ENCODE data around the gene WNT9B.

WNT9B gene

GRCh38 chr17:46851029-46851741, at the start of gene WNT9B:
TSS of gene WNT9B (plus strand) at chr17:46851583. CDS start at chr17:46851639, 56 bp downstream.
- peak; percentile 95 for DNase-seq

- DNase-seq, result no peak
Measured at GRCh38 chr17:46802800-46803199, 48.6 kb upstream of the WNT9B start.

- no peak for DNase-seq
Measured at GRCh38 chr17:46803544-46803943, 47.8 kb upstream of the WNT9B start.

GRCh38 chr17:46805771-46806170, 45.6 kb upstream of the WNT9B start:
- DNase-seq, result no peak

GRCh38 chr17:46809110-46809571, 42.2 kb upstream of the WNT9B start:
- peak; percentile 24 for DNase-seq

- DNase-seq, result no peak
Measured at GRCh38 chr17:46810837-46811236, 40.5 kb upstream of the WNT9B start.

GRCh38 chr17:46811978-46812583, 39.3 kb upstream of the WNT9B start:
- peak; percentile 47 for DNase-seq

GRCh38 chr17:46812624-46813318, 38.6 kb upstream of the WNT9B start:
- no peak for DNase-seq

GRCh38 chr17:46813920-46814319, 37.5 kb upstream of the WNT9B start:
- no peak for DNase-seq

- DNase-seq, result no peak
Measured at GRCh38 chr17:46814446-46814845, 36.9 kb upstream of the WNT9B start.

GRCh38 chr17:46815474-46816353, 35.7 kb upstream of the WNT9B start:
- DNase-seq, result no peak

- DNase-seq, result no peak
Measured at GRCh38 chr17:46817151-46817900, 34.1 kb upstream of the WNT9B start.

- DNase-seq, result no peak
Measured at GRCh38 chr17:46817901-46818209, 33.5 kb upstream of the WNT9B start.

- peak; percentile 80 for DNase-seq
Measured at GRCh38 chr17:46818316-46818928, 33.0 kb upstream of the WNT9B start, which contains the start of gene WNT3. TSS of gene WNT3 (minus strand) at chr17:46818692. CDS start at chr17:46818597, 95 bp downstream.

GRCh38 chr17:46818929-46819859, 32.2 kb upstream of the WNT9B start:
- DNase-seq, result peak; percentile 53

- DNase-seq, result no peak
Measured at GRCh38 chr17:46819906-46820351, 31.5 kb upstream of the WNT9B start.

GRCh38 chr17:46820592-46821450, 30.6 kb upstream of the WNT9B start:
- DNase-seq, result no peak

GRCh38 chr17:46821482-46822387, 29.6 kb upstream of the WNT9B start:
- peak; percentile 30 for DNase-seq

Data from NCI-H69 (cell line).